GM21381 (cell line): ENCODE results near the gene C14orf132.

Experiments used
- ATAC-seq: cut with Tn5 transposase; IDR thresholded peaks from one replicate; pipeline ENCODE4 v1.9.1; 2021; ENCODE audit warnings: mild to moderate bottlenecking, moderate library complexity; ENCODE audit not compliant: unreplicated experiment

The C14orf132 gene

DNA sequence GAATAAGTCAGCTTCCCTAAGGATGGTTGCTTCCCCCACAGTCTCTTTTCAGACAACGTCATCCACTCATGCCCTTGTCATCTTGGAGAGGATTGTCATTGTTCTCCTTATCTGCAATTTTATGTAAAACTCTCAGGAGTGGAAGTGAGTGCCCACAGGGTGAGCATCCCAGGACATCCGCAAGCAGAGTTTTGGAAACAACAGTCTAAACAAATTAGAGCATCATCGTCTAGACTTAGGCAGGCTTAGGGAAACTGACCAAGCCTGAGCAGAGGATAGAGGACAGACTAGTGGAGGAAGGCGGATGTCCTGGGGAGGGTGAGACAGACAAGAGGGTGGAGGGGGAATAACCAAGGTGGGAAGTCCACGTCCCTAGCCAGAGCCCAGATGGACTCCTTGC lies 101.8 kb downstream of the C14orf132 start:
- no peak for ATAC-seq
